ENCODE results near the gene NINJ1. TPM values are rescaled to one million over a fixed set of nuclear protein-coding genes. Genes with fewer than 3 reads are reported as not detected.

NINJ1 gene
- total and polyA plus RNA-seq, 2 of the 13 experiments (the other 11 are each of a cell fraction or from before 2014, with no cell fraction given) = 81.2 to 92.1 TPM

GRCh38 chr9:93096131-93096802 lies 37.8 kb downstream of the NINJ1 start, which contains the start of gene CARD19:
Gene CARD19 (plus strand): TSS chr9:93096217. CDS start chr9:93096346, 129 bp downstream.
- 3% methylated on average over 7 of the region's 65 CpGs for WGBS (ENCODE audit: low lambda C conversion rate)
- peak; percentile 67 for ATAC-seq
- Histone ChIP-seq H3K4me3 (replicated peaks in 1 of 3; ENCODE audit: insufficient read depth in 1 of 3, low read depth in 2 of 3, low read length in 3 of 3) (peak within 1 kb of the TSS; percentile 82 to 91 (median 90)), H3K36me3 (replicated peaks in 1 of 2; ENCODE audit: control insufficient read depth in 1 of 2, insufficient read depth in 2 of 2, low read length in 2 of 2) (no peaks in the 10 kb centered on the region), H3K4me2 (ENCODE audit: low read depth, low read length) (peak within 1 kb of the TSS; percentile 90), H3K27me3 (ENCODE audit: control insufficient read depth in 1 of 2, insufficient read depth in 2 of 2, low read length in 2 of 2) (no peaks in the 10 kb centered on the region; a peak in 1 of 5 replicates), H3K9ac (ENCODE audit: insufficient read depth, low read depth, low read length) (peak within 1 kb of the TSS; percentile 80), H3K4me1 (ENCODE audit: insufficient read depth, low read length) (peaks cover 65% of the 10 kb centered on the region), H2AFZ (ENCODE audit: low read length) (no peak within 1 kb of the TSS), H3K27ac (ENCODE audit: extremely low read length, insufficient read depth, low read length) (peak within 1 kb of the TSS; percentile 73), H3K9me3 (ENCODE audit: low read length) (no peaks in the 10 kb centered on the region), H3K79me2 (ENCODE audit: insufficient read depth, low read length) (peaks cover 20% of the 10 kb centered on the region), H4K20me1 (ENCODE audit: insufficient read depth, low read length) (no peaks in the 10 kb centered on the region; the same call in 1 of the 2 replicates)
- ChIA-PET POLR2A (interaction anchor here (0.8 to 3.4 kb wide), 6 partner anchors 13 to 38 kb away, joined by 3 to 21 read pairs (median 8); partner anchors contain the start of gene NINJ1), CTCF (ENCODE audit: low intra/inter-chr PET ratio, low total read pairs) (no interaction called here)
- in situ Hi-C loops (cut with HindIII; ENCODE audit: extremely low pct_ligation_motif_present, low pct_unique_long_range_greater_than_20kb) = no loop called here
- no peak for DNase-seq (ENCODE audit: low spot score)
- no peak for FAIRE-seq
- BruUV-seq (replicated peaks) = no TSS peak
- intact Hi-C loops (cut with micrococcal nuclease; ENCODE audit: unreplicated experiment) = no loop called here
- TF ChIP-seq ZNF574 (CRISPR knock-in tag; IDR thresholded peaks at IDR 0.05) (peak; percentile 23; the same call in 1 of the 2 replicates), ZNF782 (CRISPR knock-in tag; IDR thresholded peaks at IDR 0.05; ENCODE audit: borderline replicate concordance) (no peak), KLF16 (CRISPR knock-in tag; IDR thresholded peaks at IDR 0.05) (0 out of 4 replicates have a peak, but pooled peaks of 1 of the 2 experiments have one; percentile 13), MXD1 (CRISPR knock-in tag; IDR thresholded peaks at IDR 0.05) (0 out of 2 replicates have a peak, but pooled peaks have one; percentile 22), ELF1 (CRISPR knock-in tag; IDR thresholded peaks at IDR 0.05) (no peak), SP1 (IDR thresholded peaks at IDR 0.05) (no peak), SP1 (CRISPR knock-in tag; IDR thresholded peaks at IDR 0.05) (peak; percentile 62), PHF8 (CRISPR knock-in tag; IDR thresholded peaks at IDR 0.05) (peak; percentile 50; the same call in 1 of the 2 replicates), ZNF687 (CRISPR knock-in tag; IDR thresholded peaks at IDR 0.05) (peak; percentile 64; the same call in 1 of the 2 replicates), ZNF124 (CRISPR knock-in tag; IDR thresholded peaks at IDR 0.05) (no peak), ZNF724P (CRISPR knock-in tag; IDR thresholded peaks at IDR 0.05; ENCODE audit: borderline replicate concordance) (peak; percentile 69; the same call in 1 of the 2 replicates), KDM1A (CRISPR knock-in tag; IDR thresholded peaks at IDR 0.05) (no peak), EED (CRISPR knock-in tag; IDR thresholded peaks at IDR 0.05) (no peak), FOSL2 (CRISPR knock-in tag; IDR thresholded peaks at IDR 0.05) (no peak), MLX (CRISPR knock-in tag; IDR thresholded peaks at IDR 0.05) (no peak), ASH2L (IDR thresholded peaks at IDR 0.05; ENCODE audit: insufficient read length, low read depth, low read length) (peak; percentile 17), ZNF143 (CRISPR knock-in tag; IDR thresholded peaks at IDR 0.05) (no peak), NBN (conservative IDR thresholded peaks at IDR 0.05) (no peak)
